Sigmoid colon (tissue), 4 donors: Measurements from ENCODE around the gene TIAM1.

Experiments used
- EP300 ChIP-seq, 4 donors: sonication (generic); formaldehyde crosslinking; IDR thresholded peaks; one replicate each; pipeline ENCODE4 v1.6.1; 2017; ENCODE audit warnings: antibody characterized with exemption in 4 of 4
- POLR2A ChIP-seq, 2 donors: fragments of 450-650 bp; IDR thresholded peaks; one replicate each; pipeline ENCODE4 v1.6.1; 2016; ENCODE audit warnings: antibody characterized with exemption in 2 of 2, mild to moderate bottlenecking in 2 of 2, moderate library complexity in 2 of 2
- POLR2AphosphoS5 ChIP-seq, 4 donors: sonication (generic); formaldehyde crosslinking; IDR thresholded peaks; one replicate each; pipeline ENCODE4 v1.6.1; 2017; ENCODE audit warnings: antibody characterized with exemption in 4 of 4
- TF ChIP-seq, protein P1 (sequence below), 4 experiments: fragments of 450-650 bp in 3 of 4; fragments of 200-600 bp in 1 of 4; IDR thresholded peaks; one replicate each; pipeline ENCODE4 v1.5.1; 2016 to 2019; ENCODE audit warnings: antibody characterized with exemption in 4 of 4, mild to moderate bottlenecking in 3 of 4, moderate library complexity in 2 of 4

DNA sequence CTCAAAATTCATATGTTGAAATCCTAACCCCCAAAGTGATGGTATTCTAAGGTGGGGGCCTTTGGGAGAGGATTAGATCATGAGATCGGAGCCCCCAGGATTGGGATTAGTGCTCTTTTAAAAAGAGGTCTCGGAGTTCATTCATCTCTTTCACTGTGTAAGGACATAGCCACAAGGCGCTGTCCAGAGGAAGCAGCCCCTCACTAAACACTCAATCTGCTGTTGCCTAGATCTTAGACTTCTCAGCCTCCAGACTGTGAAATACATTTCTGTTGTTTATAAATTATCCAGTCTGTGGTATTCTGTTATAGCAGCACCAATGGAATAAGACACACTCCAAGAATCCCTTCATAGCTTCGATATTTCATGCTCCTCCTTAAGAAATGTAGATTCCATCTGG is 12.4 kb upstream of the TIAM1 start:
- TF ChIP-seq POLR2AphosphoS5 (IDR thresholded peaks at IDR 0.05) (no peak), POLR2A (IDR thresholded peaks at IDR 0.05) (no peak), EP300 (IDR thresholded peaks at IDR 0.05) (no peak)
- TF ChIP-seq, protein P1, sequence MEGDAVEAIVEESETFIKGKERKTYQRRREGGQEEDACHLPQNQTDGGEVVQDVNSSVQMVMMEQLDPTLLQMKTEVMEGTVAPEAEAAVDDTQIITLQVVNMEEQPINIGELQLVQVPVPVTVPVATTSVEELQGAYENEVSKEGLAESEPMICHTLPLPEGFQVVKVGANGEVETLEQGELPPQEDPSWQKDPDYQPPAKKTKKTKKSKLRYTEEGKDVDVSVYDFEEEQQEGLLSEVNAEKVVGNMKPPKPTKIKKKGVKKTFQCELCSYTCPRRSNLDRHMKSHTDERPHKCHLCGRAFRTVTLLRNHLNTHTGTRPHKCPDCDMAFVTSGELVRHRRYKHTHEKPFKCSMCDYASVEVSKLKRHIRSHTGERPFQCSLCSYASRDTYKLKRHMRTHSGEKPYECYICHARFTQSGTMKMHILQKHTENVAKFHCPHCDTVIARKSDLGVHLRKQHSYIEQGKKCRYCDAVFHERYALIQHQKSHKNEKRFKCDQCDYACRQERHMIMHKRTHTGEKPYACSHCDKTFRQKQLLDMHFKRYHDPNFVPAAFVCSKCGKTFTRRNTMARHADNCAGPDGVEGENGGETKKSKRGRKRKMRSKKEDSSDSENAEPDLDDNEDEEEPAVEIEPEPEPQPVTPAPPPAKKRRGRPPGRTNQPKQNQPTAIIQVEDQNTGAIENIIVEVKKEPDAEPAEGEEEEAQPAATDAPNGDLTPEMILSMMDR (IDR thresholded peaks at IDR 0.05): no peak
